Astrocyte (in vitro differentiated cells and primary cell): ENCODE measurements around the gene HPSE2.

ENCODE experiments used
- EZH2 ChIP-seq: IDR thresholded peaks from 2 replicates; pipeline ENCODE4 v1.6.1; 2012; ENCODE audit warnings: mild to moderate bottlenecking, low read length, inconsistent platforms; ENCODE audit not compliant: insufficient read depth
- TF ChIP-seq, protein P1 (sequence below): IDR thresholded peaks from 2 replicates; pipeline ENCODE4 v1.5.1; 2011; ENCODE audit warnings: low read depth, mild to moderate bottlenecking, inconsistent platforms, low read length, moderate library complexity; ENCODE audit not compliant: insufficient read depth

DNA sequence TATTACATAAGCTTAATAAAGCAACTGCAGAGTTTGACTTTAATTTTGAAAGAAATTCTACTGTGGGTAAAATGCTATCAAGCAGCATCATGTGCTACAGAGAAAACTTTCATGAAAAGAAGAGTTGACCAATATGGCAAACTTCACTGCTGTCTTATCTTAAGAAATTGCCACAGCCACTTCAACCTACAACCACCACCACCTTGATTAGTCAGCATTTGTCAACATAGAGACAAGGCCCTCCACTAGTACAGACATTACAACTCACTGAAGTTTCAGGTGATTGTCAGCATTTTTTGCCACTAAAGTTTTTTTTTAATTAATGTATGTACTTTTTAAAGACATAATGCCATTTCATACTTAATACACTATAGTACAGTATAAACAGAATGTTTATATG, 350.3 kb downstream of the HPSE2 start:
- TF ChIP-seq, protein P1, sequence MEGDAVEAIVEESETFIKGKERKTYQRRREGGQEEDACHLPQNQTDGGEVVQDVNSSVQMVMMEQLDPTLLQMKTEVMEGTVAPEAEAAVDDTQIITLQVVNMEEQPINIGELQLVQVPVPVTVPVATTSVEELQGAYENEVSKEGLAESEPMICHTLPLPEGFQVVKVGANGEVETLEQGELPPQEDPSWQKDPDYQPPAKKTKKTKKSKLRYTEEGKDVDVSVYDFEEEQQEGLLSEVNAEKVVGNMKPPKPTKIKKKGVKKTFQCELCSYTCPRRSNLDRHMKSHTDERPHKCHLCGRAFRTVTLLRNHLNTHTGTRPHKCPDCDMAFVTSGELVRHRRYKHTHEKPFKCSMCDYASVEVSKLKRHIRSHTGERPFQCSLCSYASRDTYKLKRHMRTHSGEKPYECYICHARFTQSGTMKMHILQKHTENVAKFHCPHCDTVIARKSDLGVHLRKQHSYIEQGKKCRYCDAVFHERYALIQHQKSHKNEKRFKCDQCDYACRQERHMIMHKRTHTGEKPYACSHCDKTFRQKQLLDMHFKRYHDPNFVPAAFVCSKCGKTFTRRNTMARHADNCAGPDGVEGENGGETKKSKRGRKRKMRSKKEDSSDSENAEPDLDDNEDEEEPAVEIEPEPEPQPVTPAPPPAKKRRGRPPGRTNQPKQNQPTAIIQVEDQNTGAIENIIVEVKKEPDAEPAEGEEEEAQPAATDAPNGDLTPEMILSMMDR = no peak
- no peak for TF ChIP-seq EZH2
